CD4-positive, alpha-beta T cell treated with Interleukin-6 for 4 hours (primary cell): ENCODE measurements around the gene TYMP.
"Not testable (repeated sequence)": the region's sequence is repeated elsewhere in the genome, so short reads cannot be mapped to it uniquely, and the experiment has no call there.

ENCODE experiments used
- DNase-seq: peaks from one replicate; pipeline ENCODE4 v3.0.0-alpha.2; 2020; ENCODE audit warnings: mixed read lengths

TYMP gene

GRCh38 chr22:50537765-50538164 lies 8.0 kb upstream of the TYMP start:
- no peak for DNase-seq

- DNase-seq: no peak
Measured at GRCh38 chr22:50536226-50536625, 6.4 kb upstream of the TYMP start.

GRCh38 chr22:50535113-50535512 lies 5.3 kb upstream of the TYMP start:
- DNase-seq: no peak

GRCh38 chr22:50533856-50534711 lies 4.3 kb upstream of the TYMP start:
- DNase-seq: not testable (repeated sequence)

GRCh38 chr22:50532824-50533796 lies 3.3 kb upstream of the TYMP start:
- DNase-seq: no peak

- DNase-seq: peak; percentile 21
Measured at GRCh38 chr22:50531962-50532674, 2.3 kb upstream of the TYMP start.

- peak; percentile 65 for DNase-seq
Measured at GRCh38 chr22:50531546-50531961, 1.7 kb upstream of the TYMP start.

- peak; percentile 80 for DNase-seq
Measured at GRCh38 chr22:50530877-50531545, 1.2 kb upstream of the TYMP start.

- no peak for DNase-seq
Measured at GRCh38 chr22:50530580-50530876, 716 bp upstream of the TYMP start.

GRCh38 chr22:50529416-50529896 lies 356 bp downstream of the TYMP start:
- no peak for DNase-seq

- DNase-seq: no peak
Measured at GRCh38 chr22:50528682-50529415, 963 bp downstream of the TYMP start.

- no peak for DNase-seq
Measured at GRCh38 chr22:50527921-50528681, 1.7 kb downstream of the TYMP start.

GRCh38 chr22:50526834-50527801 lies 2.7 kb downstream of the TYMP start:
- DNase-seq: peak; percentile 45

- peak; percentile 90 for DNase-seq
Measured at GRCh38 chr22:50526108-50526833, 3.5 kb downstream of the TYMP start.

GRCh38 chr22:50525858-50526107 lies 4.0 kb downstream of the TYMP start:
- DNase-seq: no peak

- peak; percentile 98 for DNase-seq
Measured at GRCh38 chr22:50525104-50525857, 4.5 kb downstream of the TYMP start, which contains the start of gene SCO2. Gene SCO2 (minus strand): TSS chr22:50525598. CDS start chr22:50524411, 1,187 bp downstream.

- DNase-seq: no peak
Measured at GRCh38 chr22:50524676-50525103, 5.1 kb downstream of the TYMP start.
